ENCODE data around the gene TSPAN9.

TSPAN9 gene

DNA sequence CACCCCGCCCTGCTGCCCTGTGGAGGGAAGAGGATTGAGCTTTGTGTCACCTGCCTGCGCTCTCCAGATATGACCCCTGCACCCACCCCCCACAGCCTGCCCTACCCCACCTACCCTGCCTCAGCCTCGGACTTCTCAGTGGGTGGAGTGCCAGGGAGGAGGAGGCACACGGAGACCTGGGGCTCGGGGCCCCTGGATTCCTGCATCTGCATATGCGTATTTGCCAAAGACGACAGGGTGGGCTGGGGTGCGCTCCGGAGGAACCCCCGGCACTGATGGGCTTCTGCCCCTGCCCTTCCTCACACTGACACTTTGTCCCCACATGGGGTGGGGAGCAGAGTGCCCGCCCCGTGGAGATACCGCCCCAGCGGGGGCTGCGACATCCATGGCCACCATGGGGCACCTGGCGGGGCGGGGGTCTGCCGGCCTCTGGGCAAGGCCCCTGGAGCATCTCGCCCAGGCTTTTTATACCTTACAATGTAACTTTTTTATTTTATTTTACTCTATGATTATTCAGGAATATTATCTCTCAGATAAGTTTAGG is 206.0 kb downstream of the TSPAN9 start:
- DNase-seq (ENCODE audit: low read depth): no peak

DNA sequence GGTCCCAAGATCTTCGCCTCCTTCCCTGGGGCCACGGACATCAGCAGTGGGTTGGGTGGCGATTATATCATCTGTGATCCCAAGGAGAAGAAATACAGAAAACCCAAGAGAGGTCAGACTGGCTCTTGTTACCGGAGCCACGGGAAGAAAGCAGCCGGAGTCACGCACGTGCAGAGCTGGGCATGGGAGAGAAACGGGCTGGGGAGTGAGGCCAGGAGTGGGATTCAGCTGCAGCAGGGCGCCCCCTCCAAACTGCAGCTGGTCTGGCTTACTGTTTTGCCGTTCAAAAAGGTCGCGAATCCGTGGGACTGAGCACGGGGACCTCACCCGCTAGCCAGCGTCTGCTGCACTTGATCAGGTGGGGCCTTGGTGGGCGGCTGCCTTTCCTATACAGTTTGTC is 207.2 kb downstream of the TSPAN9 start:
- no peak for DNase-seq (ENCODE audit: low read depth)
- H3K4me3 ChIP-seq (ENCODE audit: low read depth, low read length): no peak overlapping the region
- TF ChIP-seq POLR2A (IDR thresholded peaks at IDR 0.05; ENCODE audit: extremely low read depth, insufficient read length): no peak
- TF ChIP-seq, protein P1, sequence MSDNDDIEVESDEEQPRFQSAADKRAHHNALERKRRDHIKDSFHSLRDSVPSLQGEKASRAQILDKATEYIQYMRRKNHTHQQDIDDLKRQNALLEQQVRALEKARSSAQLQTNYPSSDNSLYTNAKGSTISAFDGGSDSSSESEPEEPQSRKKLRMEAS (IDR thresholded peaks at IDR 0.05; ENCODE audit: low read depth, low read length): no peak
- no peak for TF ChIP-seq MYC (IDR thresholded peaks at IDR 0.05; ENCODE audit: low read depth, low read length)
- TF ChIP-seq, protein P2, sequence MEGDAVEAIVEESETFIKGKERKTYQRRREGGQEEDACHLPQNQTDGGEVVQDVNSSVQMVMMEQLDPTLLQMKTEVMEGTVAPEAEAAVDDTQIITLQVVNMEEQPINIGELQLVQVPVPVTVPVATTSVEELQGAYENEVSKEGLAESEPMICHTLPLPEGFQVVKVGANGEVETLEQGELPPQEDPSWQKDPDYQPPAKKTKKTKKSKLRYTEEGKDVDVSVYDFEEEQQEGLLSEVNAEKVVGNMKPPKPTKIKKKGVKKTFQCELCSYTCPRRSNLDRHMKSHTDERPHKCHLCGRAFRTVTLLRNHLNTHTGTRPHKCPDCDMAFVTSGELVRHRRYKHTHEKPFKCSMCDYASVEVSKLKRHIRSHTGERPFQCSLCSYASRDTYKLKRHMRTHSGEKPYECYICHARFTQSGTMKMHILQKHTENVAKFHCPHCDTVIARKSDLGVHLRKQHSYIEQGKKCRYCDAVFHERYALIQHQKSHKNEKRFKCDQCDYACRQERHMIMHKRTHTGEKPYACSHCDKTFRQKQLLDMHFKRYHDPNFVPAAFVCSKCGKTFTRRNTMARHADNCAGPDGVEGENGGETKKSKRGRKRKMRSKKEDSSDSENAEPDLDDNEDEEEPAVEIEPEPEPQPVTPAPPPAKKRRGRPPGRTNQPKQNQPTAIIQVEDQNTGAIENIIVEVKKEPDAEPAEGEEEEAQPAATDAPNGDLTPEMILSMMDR (IDR thresholded peaks at IDR 0.05; ENCODE audit: low read depth, low read length): no peak

More for the DNA sequence above, 206.0 kb downstream of the TSPAN9 start:
- TF ChIP-seq, protein P2 (IDR thresholded peaks at IDR 0.05; ENCODE audit: low read depth, low read length): no peak
- TF ChIP-seq MYC (IDR thresholded peaks at IDR 0.05; ENCODE audit: low read depth, low read length) (no peak), POLR2A (IDR thresholded peaks at IDR 0.05; ENCODE audit: extremely low read depth, insufficient read length) (no peak)
- TF ChIP-seq, protein P1 (IDR thresholded peaks at IDR 0.05; ENCODE audit: low read depth, low read length): no peak
- H3K4me3 ChIP-seq (ENCODE audit: low read depth, low read length): no peak overlapping the region

DNA sequence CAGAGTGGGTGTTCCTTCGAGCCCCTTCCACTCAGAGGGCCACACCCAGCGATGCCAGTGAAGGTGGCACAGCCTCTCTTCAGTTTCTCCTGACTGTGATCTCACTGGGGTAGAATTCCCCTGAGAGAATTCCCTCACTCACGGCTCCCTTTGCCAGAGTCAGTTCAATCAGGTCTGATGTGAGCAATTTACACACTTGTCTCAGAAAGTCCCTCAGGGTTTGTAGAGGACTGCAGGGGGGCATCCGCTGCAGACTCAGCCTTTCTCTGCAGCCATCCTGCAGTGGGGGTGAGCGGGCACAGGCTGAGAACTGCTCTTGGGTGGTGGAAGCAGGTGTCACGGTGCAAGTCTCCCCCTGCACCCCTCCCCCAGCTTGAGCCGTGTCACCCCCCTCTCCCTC is 208.4 kb downstream of the TSPAN9 start:
- no peak overlapping the region for H3K4me3 ChIP-seq (ENCODE audit: low read depth, low read length)
- TF ChIP-seq POLR2A (IDR thresholded peaks at IDR 0.05; ENCODE audit: extremely low read depth, insufficient read length) (no peak), MYC (IDR thresholded peaks at IDR 0.05; ENCODE audit: low read depth, low read length) (no peak)
- TF ChIP-seq, protein P1 (IDR thresholded peaks at IDR 0.05; ENCODE audit: low read depth, low read length): no peak
- TF ChIP-seq, protein P2 (IDR thresholded peaks at IDR 0.05; ENCODE audit: low read depth, low read length): no peak
- DNase-seq (ENCODE audit: low read depth): no peak

DNA sequence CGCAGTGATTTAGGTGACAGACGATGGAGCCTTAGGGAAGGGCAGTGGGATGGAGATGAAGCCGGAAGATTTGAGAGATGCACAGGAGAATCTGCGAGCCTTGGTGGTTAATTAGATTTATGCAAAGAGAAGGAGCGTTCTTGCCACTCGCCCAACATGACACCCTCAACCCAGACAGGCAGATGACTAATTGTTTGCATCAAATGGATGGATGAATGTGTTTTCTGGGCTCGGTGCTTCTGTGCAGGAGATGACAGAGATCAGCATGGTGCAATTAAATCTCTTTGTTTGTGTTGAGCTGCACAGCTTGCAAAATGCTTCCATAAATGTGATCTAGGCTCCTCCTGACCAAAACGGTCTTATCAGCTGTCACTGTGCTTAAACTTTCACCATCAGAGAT is 211.5 kb downstream of the TSPAN9 start:
- TF ChIP-seq, protein P1 (IDR thresholded peaks at IDR 0.05; ENCODE audit: low read depth, low read length): no peak
- TF ChIP-seq POLR2A (IDR thresholded peaks at IDR 0.05; ENCODE audit: extremely low read depth, insufficient read length): no peak
- no peak for DNase-seq (ENCODE audit: low read depth)
- H3K4me3 ChIP-seq (ENCODE audit: low read depth, low read length): no peak overlapping the region

DNA sequence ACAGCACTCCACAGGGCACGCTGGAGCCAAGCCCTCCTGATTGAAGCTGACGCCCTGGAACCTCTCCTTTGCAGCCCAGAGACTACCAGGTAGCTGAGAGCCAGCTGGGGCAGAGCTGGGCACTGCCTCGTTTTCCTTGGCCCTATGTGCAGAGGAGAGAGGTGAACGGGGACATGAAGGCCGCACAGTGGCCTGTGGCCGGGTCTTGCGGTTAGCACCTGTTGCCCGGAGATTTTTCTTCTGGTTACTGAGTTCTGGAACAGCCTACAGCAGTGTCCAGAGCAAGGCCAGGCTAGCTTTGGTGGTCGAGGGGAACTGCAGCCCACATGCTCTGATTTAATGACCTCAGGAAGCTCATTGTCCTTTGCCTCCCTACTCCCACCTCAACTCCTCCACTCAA is 212.5 kb downstream of the TSPAN9 start:
- no peak for DNase-seq (ENCODE audit: low read depth)
- no peak overlapping the region for H3K4me3 ChIP-seq (ENCODE audit: low read depth, low read length)
- TF ChIP-seq, protein P1 (IDR thresholded peaks at IDR 0.05; ENCODE audit: low read depth, low read length): no peak
- TF ChIP-seq POLR2A (IDR thresholded peaks at IDR 0.05; ENCODE audit: extremely low read depth, insufficient read length) (no peak), MYC (IDR thresholded peaks at IDR 0.05; ENCODE audit: low read depth, low read length) (no peak)
- TF ChIP-seq, protein P2 (IDR thresholded peaks at IDR 0.05; ENCODE audit: low read depth, low read length): no peak

DNA sequence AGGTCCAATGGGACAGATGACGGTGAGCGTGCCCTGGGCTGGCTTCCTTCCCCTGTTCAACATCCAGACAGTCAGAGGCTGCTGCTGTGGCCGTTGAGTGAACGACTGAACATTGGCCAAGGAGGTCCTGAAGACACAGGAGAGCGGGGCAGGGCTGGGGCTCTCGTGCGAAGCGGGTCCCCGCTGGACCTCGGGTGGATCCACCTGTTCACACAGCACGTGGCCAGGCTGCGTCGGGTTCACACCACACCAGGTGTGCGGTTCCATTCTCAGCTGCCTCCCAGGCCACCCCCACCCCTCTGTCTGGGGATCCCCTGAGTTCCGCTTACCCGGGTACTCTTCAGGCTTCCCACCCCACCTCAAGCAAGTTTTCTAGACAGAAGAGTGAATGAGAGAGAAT is 214.8 kb downstream of the TSPAN9 start:
- TF ChIP-seq, protein P2 (IDR thresholded peaks at IDR 0.05; ENCODE audit: low read depth, low read length): no peak
- no peak for TF ChIP-seq POLR2A (IDR thresholded peaks at IDR 0.05; ENCODE audit: extremely low read depth, insufficient read length)
- no peak for TF ChIP-seq MYC (IDR thresholded peaks at IDR 0.05; ENCODE audit: low read depth, low read length)
- TF ChIP-seq, protein P1 (IDR thresholded peaks at IDR 0.05; ENCODE audit: low read depth, low read length): no peak
- no peak overlapping the region for H3K4me3 ChIP-seq (ENCODE audit: low read depth, low read length)
- DNase-seq (ENCODE audit: low read depth): no peak

All from NB4 (cell line).